ENCODE measurements around the gene GLCE. TPM values are rescaled to one million over a fixed set of nuclear protein-coding genes. Genes with fewer than 3 reads are reported as not detected.

The GLCE gene
- total and polyA plus RNA-seq, 10 of the 15 experiments (the other 5 are each of a cell fraction or from before 2014, with no cell fraction given): 2.1 to 11.9 (median 2.9) TPM

DNA sequence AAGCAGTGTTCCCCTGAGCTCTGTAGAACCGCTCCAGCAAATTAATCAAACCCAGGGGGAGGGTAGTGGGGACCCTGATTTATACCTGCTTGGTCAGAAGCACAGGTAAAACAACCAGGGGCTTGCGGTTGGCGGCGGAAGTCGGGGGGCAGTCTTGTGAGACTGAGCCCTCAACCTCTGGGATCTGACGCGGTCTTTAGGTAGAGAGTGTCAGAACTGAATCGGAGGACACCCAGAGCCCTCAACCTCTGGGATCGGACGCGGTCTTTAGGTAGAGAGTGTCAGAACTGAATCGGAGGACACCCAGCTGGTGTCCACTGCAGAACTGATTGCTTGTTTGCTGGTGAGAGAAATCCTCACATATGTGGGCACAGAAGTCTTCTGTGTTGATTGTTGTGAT is 125.4 kb downstream of the GLCE start (continued):
- TF ChIP-seq, protein P1, sequence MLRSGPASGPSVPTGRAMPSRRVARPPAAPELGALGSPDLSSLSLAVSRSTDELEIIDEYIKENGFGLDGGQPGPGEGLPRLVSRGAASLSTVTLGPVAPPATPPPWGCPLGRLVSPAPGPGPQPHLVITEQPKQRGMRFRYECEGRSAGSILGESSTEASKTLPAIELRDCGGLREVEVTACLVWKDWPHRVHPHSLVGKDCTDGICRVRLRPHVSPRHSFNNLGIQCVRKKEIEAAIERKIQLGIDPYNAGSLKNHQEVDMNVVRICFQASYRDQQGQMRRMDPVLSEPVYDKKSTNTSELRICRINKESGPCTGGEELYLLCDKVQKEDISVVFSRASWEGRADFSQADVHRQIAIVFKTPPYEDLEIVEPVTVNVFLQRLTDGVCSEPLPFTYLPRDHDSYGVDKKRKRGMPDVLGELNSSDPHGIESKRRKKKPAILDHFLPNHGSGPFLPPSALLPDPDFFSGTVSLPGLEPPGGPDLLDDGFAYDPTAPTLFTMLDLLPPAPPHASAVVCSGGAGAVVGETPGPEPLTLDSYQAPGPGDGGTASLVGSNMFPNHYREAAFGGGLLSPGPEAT (IDR thresholded peaks at IDR 0.05; ENCODE audit: low read depth): no peak
- TF ChIP-seq ZNF217 (IDR thresholded peaks at IDR 0.05): no peak
- no peak for TF ChIP-seq TARDBP (IDR thresholded peaks at IDR 0.05; ENCODE audit: borderline replicate concordance)

DNA sequence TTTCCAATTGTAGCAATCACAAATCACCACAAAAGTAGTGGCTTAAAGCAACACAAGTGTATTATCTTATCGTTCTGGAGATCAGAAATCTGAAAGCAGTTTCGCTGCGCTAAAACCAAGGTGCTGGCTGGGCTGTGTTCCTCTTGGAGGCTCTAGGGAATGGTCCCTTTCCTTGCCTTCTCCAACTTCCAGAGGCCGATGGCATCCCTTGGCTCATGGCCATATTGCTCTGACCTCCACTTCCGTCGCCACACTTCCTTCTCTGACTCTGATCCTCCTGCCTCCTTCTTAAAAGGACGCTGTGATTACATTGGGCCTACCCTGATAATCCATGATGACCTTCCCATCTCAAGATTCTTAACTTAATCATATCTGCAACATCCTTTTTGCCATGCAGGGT is 127.6 kb downstream of the GLCE start:
- Histone ChIP-seq H3K4me1 (ENCODE audit: control insufficient read depth, insufficient read depth, low read length) (no peaks in the 10 kb centered on the region), H3K79me2 (ENCODE audit: control insufficient read depth, insufficient read depth, low read length) (no peaks in the 10 kb centered on the region), H3K9me3 (replicated peaks; ENCODE audit: control insufficient read depth, insufficient read depth, low read length) (no peaks in the 10 kb centered on the region), H3K4me3 (no peak overlapping the region), H3K4me2 (ENCODE audit: control insufficient read depth, insufficient read depth) (no peak overlapping the region), H3K36me3 (ENCODE audit: control insufficient read depth in 2 of 2, insufficient read depth in 2 of 2, low read length in 1 of 2) (no peaks in the 10 kb centered on the region), H4K20me1 (ENCODE audit: control insufficient read depth, insufficient read depth) (no peaks in the 10 kb centered on the region), H3K27ac (ENCODE audit: control insufficient read depth, insufficient read depth) (no peak overlapping the region), H3K9ac (ENCODE audit: control insufficient read depth, insufficient read depth, low read length) (no peak overlapping the region), H2AFZ (ENCODE audit: control insufficient read depth, low read depth, low read length) (no peak overlapping the region), H3K27me3 (replicated peaks in 1 of 2; ENCODE audit: control insufficient read depth in 2 of 2, insufficient read depth in 2 of 2, low read length in 1 of 2) (peaks cover 0 to 2% of the 10 kb centered on the region in 2 experiments; a peak in 1 of 4 replicates)
- ChIA-PET POLR2A (no interaction called here), RAD21 (ENCODE audit: unreplicated experiment) (no interaction called here), SMC1A (ENCODE audit: uncharacterized antibody, unreplicated experiment) (no interaction called here), CTCF (no interaction called here)
- FAIRE-seq: no peak
- ATAC-seq: no peak
- no TSS peak for BruUV-seq (replicated peaks)
- no peak for DNase-seq (ENCODE audit: low read depth, low spot score)
- WGBS (ENCODE audit: insufficient coverage, insufficient replicate concordance, low lambda C conversion rate, missing lambda C conversion rate): 60% methylated on average over 7 of the region's 7 CpGs
- in situ Hi-C loops (cut with MboI): no loop called here
- intact Hi-C loops (cut with micrococcal nuclease; ENCODE audit: unreplicated experiment): no loop called here
- no peak for TF ChIP-seq MEF2A (IDR thresholded peaks at IDR 0.05; ENCODE audit: insufficient read depth, low read depth, low read length)

All from GM12878 (cell line).